ENCODE results near the gene CXCL1.

The CXCL1 gene

DNA sequence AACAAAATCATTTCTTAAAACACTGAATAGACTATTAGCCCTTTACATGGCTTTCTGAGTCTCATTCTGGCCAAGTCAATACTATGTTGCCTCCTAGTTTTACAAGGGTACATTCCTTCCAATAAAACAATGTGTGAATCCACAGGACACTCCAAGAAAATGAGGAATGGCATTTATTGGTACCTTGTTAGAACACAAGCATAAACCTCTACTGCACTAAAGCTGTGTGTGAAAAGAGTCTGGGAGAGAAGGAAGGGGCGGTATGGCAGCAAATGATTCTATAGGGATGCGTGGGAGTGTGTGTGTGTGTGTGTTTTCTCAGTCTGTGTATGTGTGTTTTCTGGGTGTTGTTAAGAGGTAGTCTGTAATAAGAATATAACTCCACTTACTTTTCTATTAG, 48.9 kb downstream of the CXCL1 start:
- peak; percentile 27 for DNase-seq

- no peak for DNase-seq
These were observed 50.5 kb downstream of the CXCL1 start for GRCh38 chr4:73919691-73920090.
